Dendritic cell treated with granulocyte-macrophage colony-stimulating factor and Interleukin-4, amounts not matched to agents 40 ng/mL and 50 ng/mL, for 4 days (primary cell): ENCODE data around the gene EVI2A.
"Not testable (repeated sequence)": the region's sequence is repeated elsewhere in the genome, so short reads cannot be mapped to it uniquely, and the experiment has no call there.

Experiments
- H3K27ac Mint-ChIP-seq: one replicate; pipeline ENCODE4 v1.8.0; 2022; ENCODE audit warnings: mild to moderate bottlenecking, mixed read lengths
- H3K27me3 Mint-ChIP-seq: one replicate; pipeline ENCODE4 v1.8.0; 2022; ENCODE audit warnings: mild to moderate bottlenecking, mixed read lengths
- H3K36me3 Mint-ChIP-seq: one replicate; pipeline ENCODE4 v1.8.0; 2022; ENCODE audit warnings: low read depth, mixed read lengths
- H3K4me1 Mint-ChIP-seq: one replicate; pipeline ENCODE4 v1.8.0; 2022; ENCODE audit warnings: low read depth, mixed read lengths
- H3K4me3 Mint-ChIP-seq: one replicate; pipeline ENCODE4 v1.8.0; 2022; ENCODE audit warnings: mild to moderate bottlenecking, moderate library complexity, mixed read lengths
- H3K9me3 Mint-ChIP-seq: one replicate; pipeline ENCODE4 v1.8.0; 2022; ENCODE audit warnings: mixed read lengths
- intact Hi-C: fragments of 100-400 bp; cut with micrococcal nuclease; formaldehyde crosslinking; loops from one replicate; pipeline ENCODE4 v1.15.0; 2022

The EVI2A gene

DNA sequence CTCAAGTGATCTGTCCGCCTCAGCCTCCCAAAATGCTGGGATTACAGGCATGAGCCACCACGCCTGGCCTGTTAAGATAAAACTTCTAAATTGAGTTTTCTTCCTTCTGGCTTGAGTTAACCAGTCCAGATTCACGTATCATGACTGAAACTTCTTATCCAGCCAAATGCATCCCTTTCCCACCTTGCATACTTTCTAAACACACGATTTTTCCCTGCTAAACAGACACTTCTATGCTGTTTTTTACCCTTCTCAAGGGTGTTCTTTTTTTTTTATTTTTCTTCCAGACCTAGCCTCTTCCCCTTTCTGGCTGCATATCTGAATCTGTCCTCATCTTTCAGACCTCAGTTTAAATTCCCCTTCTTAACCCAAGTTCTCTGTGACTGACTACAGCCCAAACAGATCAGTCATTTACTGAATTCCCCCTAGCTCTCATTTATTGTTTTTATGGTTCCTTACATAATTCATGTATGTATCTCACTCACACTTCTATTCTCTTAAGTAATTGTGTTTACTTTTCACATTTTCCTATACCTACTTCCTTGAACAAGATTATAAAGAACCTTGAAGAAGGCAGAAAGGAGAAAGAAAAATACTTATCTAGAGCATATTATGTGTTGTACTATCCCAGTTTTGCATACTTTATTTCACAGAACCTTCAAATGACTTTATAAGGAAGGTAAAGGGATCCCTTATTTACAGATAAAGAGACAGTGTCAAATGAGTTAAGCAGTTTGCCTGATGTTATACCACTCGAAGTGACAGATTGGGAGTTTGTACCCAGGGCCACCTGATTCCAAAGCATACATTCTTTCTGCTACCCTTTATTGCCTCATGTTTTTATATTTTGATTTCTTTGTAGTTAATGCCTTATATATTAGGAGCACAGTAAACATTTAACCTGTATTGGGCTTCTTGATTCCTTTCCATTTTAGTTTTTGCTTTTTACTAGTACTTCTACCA is 12.8 kb downstream of the EVI2A start:
- Mint-ChIP-seq H3K9me3 (no peaks in the 10 kb centered on the region), H3K27me3 (no peaks in the 10 kb centered on the region), H3K4me1 (peaks cover 56% of the 10 kb centered on the region), H3K36me3 (peaks cover 84% of the 10 kb centered on the region), H3K4me3 (peak overlapping the region; percentile 84), H3K27ac (peak overlapping the region; percentile 97)
- intact Hi-C loops = loop anchor here (5.0 to 10.0 kb wide), 2 partner anchors 36 to 56 kb away; no protein-coding TSS in a partner anchor

DNA sequence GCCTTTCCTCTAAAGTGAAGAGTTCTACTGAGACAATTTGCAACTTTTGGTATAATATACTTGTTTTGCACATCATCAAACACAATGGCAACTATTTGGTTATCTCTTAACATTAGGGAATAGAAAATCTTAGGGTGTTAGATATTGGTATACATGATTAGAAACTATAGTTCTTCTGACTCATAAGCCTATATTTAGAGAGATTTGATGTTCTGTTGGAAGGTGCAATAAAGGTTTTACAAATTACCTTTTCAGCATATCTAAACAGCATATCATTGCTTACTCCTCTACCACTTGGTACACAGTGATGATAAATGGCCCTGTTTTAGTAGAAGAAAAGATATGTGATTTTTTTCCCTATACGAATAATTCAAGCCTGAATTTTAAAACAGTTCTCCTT is 13.8 kb downstream of the EVI2A start:
- peak overlapping the region; percentile 97 for H3K27ac Mint-ChIP-seq
- H3K36me3 Mint-ChIP-seq = peaks cover 89% of the 10 kb centered on the region
- H3K9me3 Mint-ChIP-seq = no peaks in the 10 kb centered on the region
- H3K27me3 Mint-ChIP-seq = no peaks in the 10 kb centered on the region
- intact Hi-C loops = loop anchor here (5.0 to 10.0 kb wide), 2 partner anchors 35 to 57 kb away; no protein-coding TSS in a partner anchor
- peaks cover 56% of the 10 kb centered on the region for H3K4me1 Mint-ChIP-seq
- peak overlapping the region; percentile 84 for H3K4me3 Mint-ChIP-seq

- no peak overlapping the region for H3K27ac Mint-ChIP-seq
- no peaks in the 10 kb centered on the region for H3K9me3 Mint-ChIP-seq
- peaks cover 7% of the 10 kb centered on the region for H3K4me1 Mint-ChIP-seq
- intact Hi-C loops = loop anchor here (5.0 to 10.0 kb wide), 2 partner anchors 38 to 65 kb away; no protein-coding TSS in a partner anchor
- H3K27me3 Mint-ChIP-seq = no peaks in the 10 kb centered on the region
- peaks cover 23% of the 10 kb centered on the region for H3K36me3 Mint-ChIP-seq
- H3K4me3 Mint-ChIP-seq = no peak overlapping the region
These were observed 21.8 kb downstream of the EVI2A start for GRCh38 chr17:31299624-31300023.

DNA sequence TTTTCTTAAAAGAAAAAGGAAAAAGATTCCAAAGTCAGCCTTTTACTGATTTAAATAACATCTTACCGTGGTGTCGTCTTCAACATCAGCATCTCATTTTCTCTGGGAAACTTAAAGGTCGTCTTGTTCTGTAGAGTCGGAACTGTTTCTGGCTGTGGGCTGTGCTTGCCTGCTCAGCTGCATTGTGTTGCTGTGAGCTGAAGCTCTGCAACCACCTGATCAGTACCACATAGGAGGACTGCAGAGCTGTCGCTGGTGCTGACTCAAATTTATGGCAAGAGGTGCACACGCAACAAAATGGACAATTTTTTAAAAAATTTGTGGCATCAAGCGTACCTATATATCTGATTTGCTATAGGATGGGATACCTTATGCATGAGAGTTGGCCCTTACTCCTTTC is 24.3 kb downstream of the EVI2A start, which contains the start of gene OMG:
TSS of gene OMG (minus strand) at position 150 of the 400 bp plus-strand sequence. CDS start 908 bp downstream, outside the sequence.
- no peaks in the 10 kb centered on the region for H3K27me3 Mint-ChIP-seq
- H3K4me1 Mint-ChIP-seq = no peaks in the 10 kb centered on the region
- H3K27ac Mint-ChIP-seq = no peak within 1 kb of the TSS
- no peaks in the 10 kb centered on the region for H3K36me3 Mint-ChIP-seq
- intact Hi-C loops = no loop called here
- no peaks in the 10 kb centered on the region for H3K9me3 Mint-ChIP-seq
- H3K4me3 Mint-ChIP-seq = no peak within 1 kb of the TSS

DNA sequence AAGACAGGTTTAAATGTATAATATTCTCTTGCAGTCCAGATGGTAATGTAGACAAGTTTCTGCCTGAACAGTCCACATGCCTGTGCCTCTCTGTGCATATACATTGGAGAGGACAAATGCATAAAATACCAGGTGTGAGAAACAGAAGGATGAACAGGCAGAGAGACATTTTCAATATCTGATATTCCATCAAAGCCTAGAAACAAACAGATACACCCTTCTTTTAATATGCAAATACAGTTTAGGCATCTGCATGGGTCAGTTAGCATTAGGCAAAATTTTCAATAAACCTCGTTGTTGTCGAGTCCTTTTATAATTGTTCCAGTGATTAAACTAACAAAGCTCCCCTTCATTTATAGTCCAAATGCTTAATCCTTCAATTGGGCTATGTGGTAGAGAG is 25.3 kb downstream of the EVI2A start:
- Mint-ChIP-seq H3K36me3 (no peaks in the 10 kb centered on the region), H3K4me1 (no peaks in the 10 kb centered on the region), H3K9me3 (no peaks in the 10 kb centered on the region), H3K4me3 (no peak overlapping the region), H3K27me3 (no peaks in the 10 kb centered on the region), H3K27ac (no peak overlapping the region)
- intact Hi-C loops = no loop called here

- no peak overlapping the region for H3K27ac Mint-ChIP-seq
- intact Hi-C loops = no loop called here
- peaks cover under 1% of the 10 kb centered on the region for H3K4me1 Mint-ChIP-seq
- H3K4me3 Mint-ChIP-seq = no peak overlapping the region
- H3K9me3 Mint-ChIP-seq = no peaks in the 10 kb centered on the region
- peaks cover under 1% of the 10 kb centered on the region for H3K36me3 Mint-ChIP-seq
- H3K27me3 Mint-ChIP-seq = no peaks in the 10 kb centered on the region
These were observed 25.9 kb downstream of the EVI2A start for GRCh38 chr17:31295489-31295871.

- H3K27ac Mint-ChIP-seq = no peak overlapping the region
- no peak overlapping the region for H3K4me3 Mint-ChIP-seq
- intact Hi-C loops = no loop called here
- peaks cover 6% of the 10 kb centered on the region for H3K4me1 Mint-ChIP-seq
- no peaks in the 10 kb centered on the region for H3K9me3 Mint-ChIP-seq
- H3K36me3 Mint-ChIP-seq = peaks cover 6% of the 10 kb centered on the region
- no peaks in the 10 kb centered on the region for H3K27me3 Mint-ChIP-seq
These were observed 26.5 kb downstream of the EVI2A start for GRCh38 chr17:31294820-31295488.

DNA sequence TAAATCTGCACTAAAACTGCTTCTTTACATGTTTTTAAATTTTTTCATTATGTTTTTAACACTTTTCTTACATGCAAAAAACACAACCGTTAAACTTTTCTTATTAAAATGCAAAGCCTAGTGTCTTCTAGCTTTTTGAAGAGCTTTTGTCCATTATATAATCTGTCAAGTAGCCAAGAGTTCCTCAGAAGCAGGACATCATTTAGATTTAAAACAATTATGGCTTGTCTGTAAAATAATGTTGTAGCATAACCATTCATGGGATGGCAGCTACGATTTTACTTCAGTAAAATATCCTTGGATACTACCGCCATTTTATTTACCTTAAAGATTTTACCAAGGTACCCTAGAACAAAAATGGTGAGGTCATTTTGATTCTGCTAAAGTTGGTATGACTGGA is 27.2 kb downstream of the EVI2A start:
- peaks cover 6% of the 10 kb centered on the region for H3K36me3 Mint-ChIP-seq
- H3K4me1 Mint-ChIP-seq = peaks cover 6% of the 10 kb centered on the region
- no peaks in the 10 kb centered on the region for H3K27me3 Mint-ChIP-seq
- H3K27ac Mint-ChIP-seq = no peak overlapping the region
- H3K4me3 Mint-ChIP-seq = no peak overlapping the region
- no peaks in the 10 kb centered on the region for H3K9me3 Mint-ChIP-seq
- intact Hi-C loops = no loop called here

DNA sequence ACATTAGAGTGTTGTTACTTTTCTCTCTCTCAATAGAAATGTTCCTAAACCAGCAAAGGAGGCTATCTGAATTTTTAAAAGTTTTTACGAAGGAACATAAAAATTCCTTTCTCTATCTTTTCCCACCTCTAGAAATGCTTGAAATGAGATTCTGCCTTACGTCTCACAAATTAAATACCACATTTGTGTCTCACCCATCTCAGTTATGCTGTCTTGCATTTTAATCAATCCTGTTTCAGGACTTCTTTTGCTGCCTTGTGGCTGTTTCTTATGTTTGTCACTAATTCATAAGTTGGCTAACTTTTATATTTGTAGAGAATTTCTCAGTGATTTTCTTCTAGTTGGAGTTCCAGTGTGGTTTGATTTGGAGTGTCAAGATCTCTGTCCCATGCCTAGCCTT is 27.8 kb downstream of the EVI2A start:
- Mint-ChIP-seq H3K27ac (no peak overlapping the region), H3K36me3 (peaks cover 6% of the 10 kb centered on the region), H3K4me3 (no peak overlapping the region), H3K4me1 (peaks cover 6% of the 10 kb centered on the region), H3K9me3 (no peaks in the 10 kb centered on the region), H3K27me3 (no peaks in the 10 kb centered on the region)
- intact Hi-C loops = no loop called here

DNA sequence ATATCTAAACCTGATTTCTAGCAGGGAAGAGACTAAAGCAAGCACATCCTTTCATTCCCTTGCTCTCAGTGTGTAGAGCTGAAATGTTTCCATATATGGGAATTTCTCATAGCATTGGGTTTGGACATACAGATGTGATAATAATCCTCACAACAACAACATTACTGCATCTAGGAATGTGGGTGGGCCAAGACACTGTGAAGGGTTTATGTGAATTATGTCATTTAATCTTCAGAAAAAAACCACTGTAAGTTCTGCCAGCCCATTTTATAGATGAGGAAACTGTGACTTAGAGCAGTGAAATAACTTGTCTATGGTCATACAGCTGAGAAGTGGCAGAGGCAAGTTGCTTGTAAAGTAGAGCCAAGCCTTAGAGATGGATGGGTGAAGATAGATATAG is 29.6 kb downstream of the EVI2A start:
- H3K4me3 Mint-ChIP-seq = no peak overlapping the region
- H3K9me3 Mint-ChIP-seq = no peaks in the 10 kb centered on the region
- H3K4me1 Mint-ChIP-seq = peaks cover 6% of the 10 kb centered on the region
- intact Hi-C loops = no loop called here
- peaks cover 6% of the 10 kb centered on the region for H3K36me3 Mint-ChIP-seq
- H3K27ac Mint-ChIP-seq = no peak overlapping the region
- H3K27me3 Mint-ChIP-seq = no peaks in the 10 kb centered on the region

GRCh38 chr17:31289790-31290189 is 31.6 kb downstream of the EVI2A start:
- intact Hi-C loops = no loop called here
- Mint-ChIP-seq H3K36me3 (peaks cover 6% of the 10 kb centered on the region), H3K9me3 (no peaks in the 10 kb centered on the region), H3K27ac (peak overlapping the region; percentile 56), H3K4me1 (peaks cover 6% of the 10 kb centered on the region), H3K4me3 (no peak overlapping the region), H3K27me3 (no peaks in the 10 kb centered on the region)

DNA sequence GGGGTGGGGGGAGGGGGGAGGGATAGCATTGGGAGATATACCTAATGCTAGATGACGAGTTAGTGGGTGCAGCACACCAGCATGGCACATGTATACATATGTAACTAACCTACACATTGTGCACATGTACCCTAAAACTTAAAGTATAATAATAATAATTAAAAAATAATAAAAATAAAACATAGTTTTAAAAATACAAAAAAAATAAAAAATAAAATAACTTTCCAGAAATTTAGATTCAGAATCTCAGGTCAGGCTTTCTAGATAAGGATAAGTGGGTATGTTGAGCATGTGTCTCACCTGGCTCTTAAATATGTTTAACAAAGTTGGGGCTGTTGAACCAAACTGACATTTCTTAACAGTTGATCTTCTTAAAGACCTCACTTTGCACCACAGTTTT is 33.5 kb downstream of the EVI2A start:
- H3K27ac Mint-ChIP-seq, intact Hi-C loops, H3K36me3 Mint-ChIP-seq, H3K9me3 Mint-ChIP-seq, H3K4me1 Mint-ChIP-seq, H3K4me3 Mint-ChIP-seq, H3K27me3 Mint-ChIP-seq: not testable (repeated sequence)

- no peak overlapping the region for H3K27ac Mint-ChIP-seq
- H3K36me3 Mint-ChIP-seq = peaks cover 11% of the 10 kb centered on the region
- intact Hi-C loops = no loop called here
- no peak overlapping the region for H3K4me3 Mint-ChIP-seq
- no peaks in the 10 kb centered on the region for H3K9me3 Mint-ChIP-seq
- H3K4me1 Mint-ChIP-seq = peaks cover 6% of the 10 kb centered on the region
- H3K27me3 Mint-ChIP-seq = no peaks in the 10 kb centered on the region
These were observed 34.8 kb downstream of the EVI2A start for GRCh38 chr17:31286587-31286986.

DNA sequence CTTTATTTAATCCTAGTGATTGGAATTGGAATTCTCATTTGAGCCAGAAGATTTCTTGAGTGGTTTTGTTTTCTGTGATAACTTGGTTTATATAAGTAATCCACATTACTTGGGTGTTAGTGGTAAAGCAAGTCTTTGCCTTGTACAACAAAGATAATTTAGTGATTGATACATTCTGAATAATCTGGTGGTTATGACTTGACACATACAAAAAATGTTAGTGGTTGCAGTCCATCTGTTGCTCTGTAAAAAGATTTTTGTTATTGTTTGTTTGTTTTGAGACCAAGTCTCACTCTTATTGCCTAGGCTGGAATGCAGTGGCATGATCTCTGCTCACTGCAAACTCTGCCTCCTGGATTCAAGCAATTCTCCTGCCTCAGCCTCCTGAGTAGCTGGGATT is 37.6 kb downstream of the EVI2A start:
- H3K27ac Mint-ChIP-seq = no peak overlapping the region
- no peaks in the 10 kb centered on the region for H3K9me3 Mint-ChIP-seq
- H3K4me1 Mint-ChIP-seq = no peaks in the 10 kb centered on the region
- no peak overlapping the region for H3K4me3 Mint-ChIP-seq
- intact Hi-C loops = no loop called here
- H3K36me3 Mint-ChIP-seq = peaks cover 13% of the 10 kb centered on the region
- H3K27me3 Mint-ChIP-seq = no peaks in the 10 kb centered on the region
